T-helper 2 cell treated with Interferon-gamma antibody and Interleukin-4, amounts not matched to agents 5 μg/mL and 100 μg/mL, for 36 hours (primary cell): ENCODE measurements around the gene ZC3H18.

ENCODE experiments used
- DNase-seq: peaks from one replicate; pipeline ENCODE4 v3.0.0; 2021; ENCODE audit warnings: low spot score
- H3K27ac Mint-ChIP-seq: one replicate; pipeline ENCODE4 v1.8.0; 2021; ENCODE audit warnings: mild to moderate bottlenecking, mixed read lengths
- H3K27me3 Mint-ChIP-seq: one replicate; pipeline ENCODE4 v1.8.0; 2021; ENCODE audit warnings: low read depth, mixed read lengths
- H3K36me3 Mint-ChIP-seq: one replicate; pipeline ENCODE4 v1.8.0; 2021; ENCODE audit warnings: low read depth, mixed read lengths
- H3K4me1 Mint-ChIP-seq: one replicate; pipeline ENCODE4 v1.8.0; 2021; ENCODE audit warnings: low read depth, mixed read lengths
- H3K4me3 Mint-ChIP-seq: one replicate; pipeline ENCODE4 v1.8.0; 2022; ENCODE audit warnings: mild to moderate bottlenecking, moderate library complexity, mixed read lengths
- H3K9me3 Mint-ChIP-seq: one replicate; pipeline ENCODE4 v1.8.0; 2021; ENCODE audit warnings: mixed read lengths

Gene ZC3H18

DNA sequence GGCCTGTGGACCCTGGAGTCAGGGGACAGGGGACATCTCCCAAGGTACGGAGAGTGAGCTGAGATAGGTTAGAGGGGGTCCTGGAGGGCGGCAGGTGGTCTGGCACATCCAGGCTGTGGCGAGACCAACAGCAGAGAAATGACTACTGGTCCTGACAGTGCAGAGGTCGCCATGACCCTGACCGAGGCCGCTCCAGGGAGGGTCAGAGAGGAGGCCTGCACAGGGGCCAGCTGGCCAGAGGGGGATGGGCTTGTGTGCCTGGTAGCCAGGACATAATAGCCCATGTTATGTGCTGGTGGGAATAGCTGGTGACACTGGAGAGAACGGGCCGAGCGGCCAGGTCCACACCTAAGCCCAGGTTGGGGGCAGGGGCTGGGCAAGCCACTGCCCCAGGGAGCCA, 40.6 kb upstream of the ZC3H18 start:
- no peak overlapping the region for H3K4me3 Mint-ChIP-seq
- DNase-seq: no peak
- no peak overlapping the region for H3K27ac Mint-ChIP-seq
- H3K4me1 Mint-ChIP-seq: no peaks in the 10 kb centered on the region
- no peaks in the 10 kb centered on the region for H3K9me3 Mint-ChIP-seq
- no peaks in the 10 kb centered on the region for H3K36me3 Mint-ChIP-seq
- no peaks in the 10 kb centered on the region for H3K27me3 Mint-ChIP-seq

DNA sequence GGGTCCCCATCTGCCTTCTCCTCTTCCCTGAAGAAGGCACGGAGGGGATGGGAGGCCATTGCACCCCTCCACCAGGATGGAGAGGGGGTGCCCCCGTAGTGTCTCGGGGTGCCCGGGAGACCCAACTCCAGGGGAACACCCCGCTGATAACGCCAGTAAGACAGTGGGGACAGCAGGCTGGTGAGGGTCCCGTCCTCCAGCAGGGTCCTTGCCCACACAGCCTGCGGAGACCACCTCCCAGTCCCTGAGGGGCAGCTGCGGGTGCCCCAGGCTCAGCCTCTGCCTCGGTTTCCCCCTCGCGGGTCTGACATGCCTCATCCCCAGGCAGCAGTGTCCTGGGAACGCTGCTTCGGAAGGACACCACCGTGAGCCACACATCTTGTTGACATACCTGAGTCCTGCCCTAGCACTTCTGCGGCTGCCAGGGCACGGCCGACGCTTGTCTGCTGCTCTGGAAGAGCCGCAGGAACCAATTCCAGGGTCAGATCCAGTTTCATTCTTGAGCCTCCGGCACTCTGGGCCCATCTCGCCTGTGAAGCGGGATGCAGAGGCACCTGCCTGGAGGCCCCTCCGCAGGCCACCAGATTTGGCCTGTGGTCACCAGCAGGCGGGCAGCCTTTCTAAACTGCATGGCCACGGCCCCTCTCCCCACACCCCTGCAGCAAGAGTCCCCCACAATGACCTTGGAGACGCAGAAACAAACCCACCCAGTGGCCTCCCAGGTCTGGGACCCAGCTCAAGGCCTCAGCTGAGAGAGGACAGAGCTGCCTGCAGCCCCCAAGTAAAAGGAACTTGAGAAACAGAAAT, 39.9 kb upstream of the ZC3H18 start:
- Mint-ChIP-seq H3K27ac (no peak overlapping the region), H3K4me3 (no peak overlapping the region), H3K4me1 (no peaks in the 10 kb centered on the region), H3K27me3 (no peaks in the 10 kb centered on the region), H3K9me3 (no peaks in the 10 kb centered on the region), H3K36me3 (no peaks in the 10 kb centered on the region)
- no peak for DNase-seq

DNA sequence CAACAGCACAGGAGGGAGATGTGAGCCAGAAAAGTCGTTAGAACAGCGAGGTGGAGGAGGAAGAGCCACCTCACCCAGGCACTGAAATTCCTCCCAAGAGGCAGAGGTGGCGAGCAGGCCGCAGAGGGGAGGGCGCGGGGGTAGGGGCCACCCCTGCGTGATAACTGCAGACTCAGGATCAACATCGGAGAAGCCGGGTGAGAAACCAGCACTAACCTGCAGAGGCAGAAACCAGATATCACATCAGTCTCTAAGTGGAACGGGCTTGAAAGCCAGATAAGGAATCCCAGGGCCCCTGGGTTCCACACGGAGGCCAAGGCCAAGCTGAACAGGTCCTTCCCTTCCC, 39.4 kb upstream of the ZC3H18 start:
- Mint-ChIP-seq H3K4me3 (no peak overlapping the region), H3K4me1 (peaks cover 2% of the 10 kb centered on the region), H3K36me3 (peaks cover 2% of the 10 kb centered on the region), H3K27ac (no peak overlapping the region), H3K9me3 (no peaks in the 10 kb centered on the region), H3K27me3 (no peaks in the 10 kb centered on the region)
- no peak for DNase-seq

DNA sequence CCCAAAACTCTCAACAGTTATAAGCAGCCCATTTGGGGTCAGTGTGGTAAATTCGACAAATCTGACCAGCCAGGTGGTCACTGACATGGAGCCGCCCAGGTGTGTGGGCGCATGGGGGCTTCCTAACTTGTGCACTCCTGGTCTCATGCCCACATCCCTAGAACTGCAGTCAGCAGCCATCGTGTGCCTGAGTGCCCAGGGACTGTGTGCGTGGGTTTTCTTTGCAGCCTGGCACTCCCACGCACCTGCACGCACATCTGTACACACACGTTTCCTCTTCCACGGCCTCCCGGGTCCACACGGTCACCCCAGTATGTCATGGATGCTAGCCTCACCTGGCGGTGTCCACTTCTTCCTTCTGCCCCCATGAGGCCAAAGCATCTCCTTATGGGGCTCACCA, 38.9 kb upstream of the ZC3H18 start:
- H3K4me1 Mint-ChIP-seq: peaks cover 5% of the 10 kb centered on the region
- H3K27ac Mint-ChIP-seq: no peak overlapping the region
- no peaks in the 10 kb centered on the region for H3K27me3 Mint-ChIP-seq
- peaks cover 5% of the 10 kb centered on the region for H3K36me3 Mint-ChIP-seq
- DNase-seq: no peak
- H3K9me3 Mint-ChIP-seq: no peaks in the 10 kb centered on the region
- no peak overlapping the region for H3K4me3 Mint-ChIP-seq

DNA sequence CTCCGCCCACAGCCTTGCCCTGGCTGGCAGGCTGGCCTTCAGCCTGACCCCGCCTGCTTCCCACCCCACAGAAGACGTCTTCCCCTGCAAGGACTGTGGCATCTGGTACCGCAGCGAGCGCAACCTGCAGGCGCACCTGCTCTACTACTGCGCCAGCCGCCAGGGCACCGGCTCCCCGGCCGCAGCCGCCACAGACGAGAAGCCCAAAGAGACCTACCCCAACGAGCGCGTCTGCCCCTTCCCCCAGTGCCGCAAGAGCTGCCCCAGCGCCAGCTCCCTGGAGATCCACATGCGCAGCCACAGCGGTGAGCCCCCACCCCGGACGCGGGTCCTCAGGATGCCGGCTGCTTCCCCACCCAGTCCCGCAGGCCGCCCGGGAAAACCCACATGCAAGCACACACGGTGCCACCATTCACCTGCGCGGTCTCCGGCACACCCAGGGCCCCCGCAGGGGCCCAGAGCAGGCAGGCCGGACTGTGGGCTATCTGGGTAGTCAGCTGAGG, 38.2 kb upstream of the ZC3H18 start:
- peaks cover 5% of the 10 kb centered on the region for H3K36me3 Mint-ChIP-seq
- H3K9me3 Mint-ChIP-seq: no peaks in the 10 kb centered on the region
- H3K27me3 Mint-ChIP-seq: no peaks in the 10 kb centered on the region
- H3K4me3 Mint-ChIP-seq: no peak overlapping the region
- H3K4me1 Mint-ChIP-seq: peaks cover 5% of the 10 kb centered on the region
- H3K27ac Mint-ChIP-seq: no peak overlapping the region
- DNase-seq: no peak

DNA sequence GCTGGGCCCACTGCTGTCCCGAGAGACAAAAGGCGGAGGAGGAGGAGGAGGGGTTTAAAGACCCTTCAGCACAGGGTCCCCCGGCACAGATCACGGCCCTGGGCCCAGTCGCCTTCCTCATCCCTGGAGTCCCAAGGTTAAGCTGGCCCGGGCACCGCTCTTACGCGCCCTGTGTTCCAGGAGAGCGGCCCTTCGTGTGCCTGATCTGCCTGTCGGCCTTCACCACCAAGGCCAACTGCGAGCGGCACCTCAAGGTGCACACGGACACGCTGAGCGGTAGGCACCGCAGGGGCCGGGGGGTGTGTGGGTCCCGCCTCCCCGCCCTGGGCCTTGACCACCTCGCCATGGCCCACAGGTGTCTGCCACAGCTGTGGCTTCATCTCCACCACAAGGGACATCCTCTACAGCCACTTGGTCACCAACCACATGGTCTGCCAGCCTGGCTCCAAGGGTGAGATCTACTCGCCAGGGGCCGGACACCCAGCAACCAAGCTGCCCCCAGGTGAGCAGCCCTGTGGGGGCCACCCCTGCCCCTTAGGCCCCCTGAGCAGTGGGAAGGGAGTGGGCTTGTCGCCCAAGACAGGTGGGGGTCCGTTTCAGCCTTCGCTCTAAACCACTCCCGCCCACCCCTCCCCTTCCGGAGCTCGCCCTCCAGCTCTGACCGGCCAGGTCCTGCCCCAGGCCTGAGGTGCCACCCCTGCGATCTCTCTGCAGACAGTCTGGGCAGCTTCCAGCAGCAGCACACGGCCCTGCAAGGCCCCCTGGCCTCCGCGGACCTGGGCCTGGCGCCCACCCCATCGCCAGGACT, 37.6 kb upstream of the ZC3H18 start:
- Mint-ChIP-seq H3K27ac (no peak overlapping the region), H3K36me3 (peaks cover 5% of the 10 kb centered on the region), H3K4me3 (no peak overlapping the region), H3K9me3 (no peaks in the 10 kb centered on the region), H3K4me1 (peaks cover 5% of the 10 kb centered on the region), H3K27me3 (no peaks in the 10 kb centered on the region)
- no peak for DNase-seq

DNA sequence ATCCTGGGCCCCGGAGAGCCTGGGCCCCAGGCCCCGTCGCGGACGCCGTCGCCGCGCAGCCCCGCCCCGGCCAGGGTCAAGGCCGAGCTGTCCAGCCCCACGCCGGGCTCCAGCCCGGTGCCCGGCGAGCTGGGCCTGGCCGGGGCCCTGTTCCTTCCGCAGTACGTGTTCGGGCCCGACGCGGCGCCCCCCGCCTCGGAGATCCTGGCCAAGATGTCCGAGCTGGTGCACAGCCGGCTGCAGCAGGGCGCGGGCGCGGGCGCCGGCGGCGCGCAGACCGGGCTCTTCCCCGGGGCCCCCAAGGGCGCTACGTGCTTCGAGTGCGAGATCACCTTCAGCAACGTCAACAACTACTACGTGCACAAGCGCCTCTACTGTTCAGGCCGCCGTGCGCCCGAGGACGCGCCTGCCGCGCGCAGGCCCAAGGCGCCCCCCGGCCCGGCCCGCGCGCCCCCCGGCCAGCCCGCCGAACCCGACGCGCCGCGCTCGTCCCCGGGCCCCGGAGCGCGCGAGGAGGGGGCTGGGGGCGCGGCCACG, 36.8 kb upstream of the ZC3H18 start:
- Mint-ChIP-seq H3K4me3 (no peak overlapping the region), H3K4me1 (peaks cover 5% of the 10 kb centered on the region), H3K9me3 (no peaks in the 10 kb centered on the region), H3K36me3 (peaks cover 5% of the 10 kb centered on the region), H3K27me3 (no peaks in the 10 kb centered on the region), H3K27ac (no peak overlapping the region)
- no peak for DNase-seq

DNA sequence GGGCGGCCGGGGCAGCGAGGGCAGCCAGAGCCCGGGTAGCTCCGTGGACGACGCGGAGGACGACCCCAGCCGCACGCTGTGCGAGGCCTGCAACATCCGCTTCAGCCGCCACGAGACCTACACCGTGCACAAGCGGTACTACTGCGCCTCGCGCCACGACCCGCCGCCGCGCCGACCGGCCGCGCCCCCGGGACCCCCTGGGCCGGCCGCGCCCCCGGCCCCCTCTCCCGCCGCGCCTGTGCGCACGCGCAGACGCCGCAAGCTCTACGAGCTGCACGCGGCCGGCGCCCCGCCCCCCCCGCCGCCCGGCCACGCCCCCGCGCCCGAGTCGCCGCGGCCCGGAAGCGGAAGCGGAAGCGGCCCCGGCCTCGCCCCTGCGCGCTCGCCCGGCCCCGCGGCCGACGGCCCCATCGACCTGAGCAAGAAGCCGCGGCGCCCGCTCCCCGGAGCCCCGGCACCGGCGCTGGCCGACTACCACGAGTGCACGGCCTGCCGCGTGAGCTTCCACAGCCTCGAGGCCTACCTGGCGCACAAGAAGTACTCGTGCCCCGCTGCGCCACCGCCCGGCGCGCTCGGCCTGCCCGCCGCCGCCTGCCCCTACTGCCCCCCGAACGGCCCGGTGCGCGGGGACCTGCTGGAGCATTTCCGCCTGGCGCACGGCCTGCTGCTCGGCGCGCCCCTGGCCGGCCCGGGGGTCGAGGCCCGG, 36.1 kb upstream of the ZC3H18 start:
- Mint-ChIP-seq H3K4me1 (peaks cover 5% of the 10 kb centered on the region), H3K36me3 (peaks cover 5% of the 10 kb centered on the region), H3K27me3 (peaks cover 3% of the 10 kb centered on the region), H3K9me3 (no peaks in the 10 kb centered on the region), H3K27ac (no peak overlapping the region), H3K4me3 (no peak overlapping the region)
- DNase-seq: peak; percentile 77

DNA sequence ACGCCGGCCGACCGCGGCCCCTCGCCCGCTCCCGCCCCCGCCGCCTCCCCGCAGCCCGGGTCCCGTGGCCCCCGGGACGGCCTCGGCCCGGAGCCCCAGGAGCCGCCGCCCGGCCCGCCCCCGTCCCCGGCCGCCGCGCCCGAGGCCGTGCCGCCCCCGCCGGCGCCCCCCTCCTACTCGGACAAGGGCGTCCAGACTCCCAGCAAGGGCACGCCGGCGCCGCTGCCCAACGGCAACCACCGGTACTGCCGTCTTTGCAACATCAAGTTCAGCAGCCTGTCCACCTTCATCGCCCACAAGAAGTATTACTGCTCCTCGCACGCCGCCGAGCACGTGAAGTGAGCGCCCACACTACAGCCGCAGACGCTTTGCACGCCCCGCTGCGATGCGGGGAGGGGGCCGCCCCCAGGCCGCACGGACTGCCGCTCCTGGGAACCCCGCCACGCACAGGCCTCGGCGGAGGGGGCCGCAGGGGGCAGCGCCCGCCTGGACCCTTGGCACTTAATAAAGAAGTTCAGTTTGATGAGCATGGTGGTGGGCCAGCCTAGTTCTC, 35.5 kb upstream of the ZC3H18 start:
- Mint-ChIP-seq H3K27me3 (peaks cover 3% of the 10 kb centered on the region), H3K4me1 (peaks cover 5% of the 10 kb centered on the region), H3K4me3 (peak overlapping the region; percentile 69), H3K27ac (peak overlapping the region; percentile 84), H3K36me3 (peaks cover 5% of the 10 kb centered on the region), H3K9me3 (no peaks in the 10 kb centered on the region)
- no peak for DNase-seq

DNA sequence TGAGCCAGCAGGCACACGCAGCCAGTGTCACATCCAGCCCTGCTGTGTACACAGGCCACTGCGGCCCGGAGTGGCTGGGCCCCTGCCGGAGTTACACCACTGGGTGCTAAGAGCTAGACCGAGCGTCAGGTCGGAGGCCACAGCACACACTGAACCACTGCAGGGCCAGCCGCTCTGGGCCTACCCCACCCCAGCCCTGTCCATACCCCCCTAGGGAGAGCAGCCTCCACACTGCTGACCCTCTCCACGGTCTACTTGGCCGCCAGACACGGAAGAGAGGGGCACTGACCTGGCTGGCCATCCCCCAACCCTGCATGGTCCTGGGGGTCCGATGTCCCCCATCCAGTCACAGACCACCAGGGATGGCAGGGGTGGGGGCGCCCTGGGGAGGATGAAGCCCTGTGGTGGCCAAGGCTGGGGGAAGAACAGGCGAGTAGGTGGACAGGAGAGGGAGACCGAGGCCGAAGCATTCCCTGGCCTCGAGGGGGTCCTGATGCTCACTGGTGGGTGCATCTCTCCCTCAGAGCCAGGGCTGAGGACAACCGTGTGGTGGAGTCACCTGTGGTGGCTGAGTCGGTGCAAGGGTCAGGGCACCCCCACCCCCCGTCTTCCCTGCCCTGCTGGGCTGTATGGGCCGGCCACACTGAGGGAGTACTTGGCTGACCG, 34.9 kb upstream of the ZC3H18 start:
- DNase-seq: no peak
- H3K27ac Mint-ChIP-seq: peak overlapping the region; percentile 84
- H3K36me3 Mint-ChIP-seq: peaks cover 5% of the 10 kb centered on the region
- peaks cover 3% of the 10 kb centered on the region for H3K27me3 Mint-ChIP-seq
- peak overlapping the region; percentile 69 for H3K4me3 Mint-ChIP-seq
- H3K9me3 Mint-ChIP-seq: no peaks in the 10 kb centered on the region
- peaks cover 5% of the 10 kb centered on the region for H3K4me1 Mint-ChIP-seq

DNA sequence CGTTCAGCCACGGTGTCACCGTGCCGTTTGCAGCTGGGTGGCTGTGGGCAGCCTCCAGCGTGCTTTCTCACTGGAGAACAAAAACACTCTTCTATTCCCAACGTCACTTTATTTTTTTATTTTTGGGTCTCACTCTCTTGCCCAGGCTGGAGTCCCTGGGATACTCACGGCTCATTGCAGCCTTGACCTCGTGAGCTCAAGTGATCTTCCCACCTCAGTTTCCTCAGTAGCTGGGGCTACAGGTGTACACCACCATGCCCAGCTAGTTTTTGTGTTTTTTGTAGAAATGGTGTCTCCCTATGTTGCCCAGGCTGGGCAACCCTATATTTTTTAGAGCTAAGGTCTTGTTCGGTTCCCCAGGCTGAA, 34.4 kb upstream of the ZC3H18 start:
- Mint-ChIP-seq H3K9me3 (no peaks in the 10 kb centered on the region), H3K4me3 (peak overlapping the region; percentile 69), H3K36me3 (peaks cover 5% of the 10 kb centered on the region), H3K27ac (peak overlapping the region; percentile 57), H3K4me1 (peaks cover 5% of the 10 kb centered on the region), H3K27me3 (peaks cover 7% of the 10 kb centered on the region)
- no peak for DNase-seq

DNA sequence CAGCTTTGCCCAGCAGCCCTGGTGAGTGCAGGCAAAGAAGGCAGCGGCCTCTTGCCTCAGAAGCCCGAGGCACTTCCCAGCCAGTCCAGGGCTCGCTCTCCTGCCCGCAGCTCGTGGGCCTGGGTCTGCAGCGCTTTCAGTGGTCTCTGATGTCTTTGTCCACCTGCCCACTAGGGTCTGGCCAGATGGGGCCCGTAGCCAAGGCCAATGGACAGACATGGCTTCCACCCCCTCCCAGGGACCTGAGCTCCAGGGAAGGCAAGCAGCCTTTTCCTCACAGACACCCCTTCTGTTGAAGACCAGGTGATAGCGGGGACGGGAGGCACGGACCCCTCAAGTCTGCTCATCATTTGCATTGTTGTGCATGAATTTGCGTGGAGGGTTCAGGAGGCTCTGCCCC, 33.7 kb upstream of the ZC3H18 start:
- peaks cover 5% of the 10 kb centered on the region for H3K4me1 Mint-ChIP-seq
- H3K27ac Mint-ChIP-seq: no peak overlapping the region
- H3K36me3 Mint-ChIP-seq: peaks cover 5% of the 10 kb centered on the region
- no peak overlapping the region for H3K4me3 Mint-ChIP-seq
- no peak for DNase-seq
- no peaks in the 10 kb centered on the region for H3K9me3 Mint-ChIP-seq
- H3K27me3 Mint-ChIP-seq: peaks cover 9% of the 10 kb centered on the region

DNA sequence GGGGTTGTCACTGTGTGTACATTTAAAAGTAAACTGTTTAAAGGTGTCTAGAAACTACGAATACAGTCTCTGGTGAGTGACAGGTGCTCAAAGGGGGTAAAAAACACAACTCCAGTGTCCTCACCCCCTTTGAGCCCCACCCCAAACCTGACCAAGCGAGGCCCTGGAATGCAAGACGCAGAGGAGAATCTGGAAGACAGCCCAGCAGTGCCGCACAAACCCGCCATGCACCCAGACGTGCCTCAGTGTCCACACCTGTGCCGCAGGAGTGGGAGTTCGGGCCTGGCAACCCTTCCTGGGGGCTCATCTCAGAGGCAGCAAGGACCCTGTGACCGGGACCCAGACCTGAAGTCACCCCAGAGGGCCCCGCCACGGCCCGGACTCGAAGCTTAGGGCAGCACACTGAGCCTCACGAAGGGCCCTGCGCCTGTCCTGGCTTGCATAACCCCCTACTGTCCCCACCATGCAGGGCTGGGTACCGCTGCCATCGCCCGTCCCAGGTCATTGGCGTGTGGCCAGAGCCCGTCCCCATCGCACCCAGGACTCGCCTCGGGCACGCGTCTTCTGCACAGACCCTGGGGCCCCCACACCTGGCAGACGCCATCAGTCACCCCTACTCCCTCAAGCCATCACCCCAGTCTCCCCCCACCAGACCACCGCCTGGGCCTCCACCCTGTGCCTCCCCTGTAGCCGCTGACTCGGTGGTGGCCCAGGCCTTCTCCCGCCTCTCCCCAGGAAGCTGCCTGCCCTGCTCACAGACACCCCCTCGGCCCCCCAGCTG, 33.0 kb upstream of the ZC3H18 start:
- no peak overlapping the region for H3K27ac Mint-ChIP-seq
- H3K36me3 Mint-ChIP-seq: peaks cover 5% of the 10 kb centered on the region
- H3K4me3 Mint-ChIP-seq: no peak overlapping the region
- DNase-seq: no peak
- peaks cover 5% of the 10 kb centered on the region for H3K4me1 Mint-ChIP-seq
- no peaks in the 10 kb centered on the region for H3K9me3 Mint-ChIP-seq
- H3K27me3 Mint-ChIP-seq: peaks cover 9% of the 10 kb centered on the region
